Measurements from ENCODE around the gene TRERF1.

- TF ChIP-seq CTCF (IDR thresholded peaks at IDR 0.05) (no peak), POLR2A (IDR thresholded peaks at IDR 0.05) (no peak)
These were observed 85.6 kb downstream of the TRERF1 start for GRCh38 chr6:42366011-42366705.
